OCI-LY7 (cell line): ENCODE data around the gene NDEL1. TPM values are rescaled to one million over a fixed set of nuclear protein-coding genes. Genes with fewer than 3 reads are reported as not detected.

Source experiments
- BruUV-seq: library from RNA; stranded (reverse); fragments of 400-500 nt; replicated peaks from 2 replicates; lab custom pipeline; 2021; lab: Mats Ljungman, UMichigan
- CTCF ChIA-PET: fragments of 300-600 bp; sonication (Branson Sonifier 250); formaldehyde crosslinking; loops from one replicate; lab custom pipeline; 2022; ENCODE audit warnings: antibody characterized with exemption; ENCODE audit not compliant: unreplicated experiment; lab: Charles Lee
- POLR2A ChIA-PET: fragments of 300-600 bp; sonication (Branson Sonifier 250); formaldehyde crosslinking; loops from one replicate; lab custom pipeline; 2022; ENCODE audit warnings: antibody characterized with exemption; lab: Charles Lee
- DNase-seq: peaks from one replicate; pipeline ENCODE4 v3.0.0-alpha.2; 2015; ENCODE audit warnings: low spot score
- H2AFZ ChIP-seq: fragments of 200-600 bp; sonication (generic), shearing (Covaris generic); 2 replicates; pipeline ENCODE4 v1.6.1; 2014; ENCODE audit warnings: mild to moderate bottlenecking, antibody characterized with exemption, low read length, moderate library complexity
- H3K27ac ChIP-seq: fragments of 200-600 bp; sonication (generic); 2 replicates; pipeline ENCODE4 v1.5.1; 2014; ENCODE audit warnings: mixed run types, low read depth, mild to moderate bottlenecking, moderate library complexity, low read length, inconsistent platforms; ENCODE audit not compliant: poor library complexity, severe bottlenecking
- H3K36me3 ChIP-seq: fragments of 200-600 bp; sonication (generic); 2 replicates; pipeline ENCODE4 v1.6.1; 2014; ENCODE audit warnings: mild to moderate bottlenecking, antibody characterized with exemption, low read length, moderate library complexity, mixed read lengths; ENCODE audit not compliant: insufficient read depth
- H3K4me1 ChIP-seq: fragments of 200-600 bp; sonication (generic); 2 replicates; pipeline ENCODE4 v1.5.1; 2014; ENCODE audit warnings: mild to moderate bottlenecking, low read length; ENCODE audit not compliant: insufficient read depth, poor library complexity, severe bottlenecking
- H3K4me2 ChIP-seq: fragments of 200-600 bp; sonication (generic); 2 replicates; pipeline ENCODE4 v1.6.1; 2014; ENCODE audit warnings: mild to moderate bottlenecking, low read length
- H3K4me3 ChIP-seq: fragments of 200-600 bp; sonication (generic); 2 replicates; pipeline ENCODE4 v1.5.1; 2014; ENCODE audit warnings: mild to moderate bottlenecking, low read depth, low read length; ENCODE audit not compliant: poor library complexity, severe bottlenecking
- H3K79me2 ChIP-seq: fragments of 200-600 bp; sonication (generic); 2 replicates; pipeline ENCODE4 v1.6.1; 2016; ENCODE audit warnings: low read depth, mild to moderate bottlenecking, low read length, moderate library complexity, mixed read lengths; ENCODE audit not compliant: insufficient read depth
- H3K9me2 ChIP-seq: fragments of 200-600 bp; sonication (generic); 2 replicates; pipeline ENCODE4 v1.6.1; 2016; ENCODE audit warnings: mild to moderate bottlenecking, low read length, mixed read lengths; ENCODE audit not compliant: insufficient read depth
- H3K9me3 ChIP-seq: fragments of 200-600 bp; sonication (generic); 2 replicates; pipeline ENCODE4 v1.6.1; 2014; ENCODE audit warnings: mild to moderate bottlenecking, mixed run types, low read length, mixed read lengths
- H4K20me1 ChIP-seq: fragments of 200-600 bp; sonication (generic); 2 replicates; pipeline ENCODE4 v1.6.1; 2014; ENCODE audit warnings: mild to moderate bottlenecking, antibody characterized with exemption, low read length, moderate library complexity, mixed read lengths; ENCODE audit not compliant: insufficient read depth
- CTCF ChIP-seq: fragments of 200-600 bp; sonication (generic); conservative IDR thresholded peaks from 2 replicates; pipeline ENCODE4 v1.5.1; 2014; ENCODE audit warnings: mild to moderate bottlenecking, antibody characterized with exemption, low read length, moderate library complexity, mixed read lengths
- EZH2phosphoT487 ChIP-seq: fragments of 200-600 bp; sonication (generic); IDR thresholded peaks from 2 replicates; pipeline ENCODE4 v1.6.1; 2018; ENCODE audit warnings: low read depth, borderline replicate concordance, mild to moderate bottlenecking, mixed run types, antibody characterized with exemption, low read length, moderate library complexity, mixed read lengths
- intact Hi-C: fragments of 100-400 bp; cut with micrococcal nuclease; formaldehyde crosslinking; loops from one replicate; pipeline ENCODE4 v1.10.0; 2022; ENCODE audit not compliant: unreplicated experiment
- total RNA-seq, 2 experiments: library from RNA; depleted of rRNA in 1 of 2; stranded (reverse); fragments of >200 nt in 1 of 2; shearing (Covaris generic) in 1 of 2; gene quantifications; 2 replicates each; pipeline ENCODE4 v1.2.3, GENCODE V29; 2014 to 2022

Gene NDEL1
- total RNA-seq, 2 experiments from 2014 or later, result 37.9 to 65.7 TPM

- H4K20me1 ChIP-seq, result no peaks in the 10 kb centered on the region
- intact Hi-C loops, result no loop called here
- TF ChIP-seq EZH2phosphoT487, result no peak
- TF ChIP-seq CTCF, result no peak
- no peak overlapping the region for H3K4me3 ChIP-seq
- no peaks in the 10 kb centered on the region for H3K4me1 ChIP-seq
- H3K9me2 ChIP-seq, result no peaks in the 10 kb centered on the region
- H3K4me2 ChIP-seq, result no peak overlapping the region
- no peaks in the 10 kb centered on the region for H3K79me2 ChIP-seq
- H2AFZ ChIP-seq, result no peak overlapping the region
- H3K9me3 ChIP-seq, result no peaks in the 10 kb centered on the region
- no TSS peak for BruUV-seq
- H3K36me3 ChIP-seq, result peaks cover 86% of the 10 kb centered on the region
- no peak overlapping the region for H3K27ac ChIP-seq
- DNase-seq, result no peak
- CTCF ChIA-PET, result no interaction called here
- POLR2A ChIA-PET, result no interaction called here
These were observed 39.5 kb downstream of the NDEL1 start for GRCh38 chr17:8475227-8475626.

DNA sequence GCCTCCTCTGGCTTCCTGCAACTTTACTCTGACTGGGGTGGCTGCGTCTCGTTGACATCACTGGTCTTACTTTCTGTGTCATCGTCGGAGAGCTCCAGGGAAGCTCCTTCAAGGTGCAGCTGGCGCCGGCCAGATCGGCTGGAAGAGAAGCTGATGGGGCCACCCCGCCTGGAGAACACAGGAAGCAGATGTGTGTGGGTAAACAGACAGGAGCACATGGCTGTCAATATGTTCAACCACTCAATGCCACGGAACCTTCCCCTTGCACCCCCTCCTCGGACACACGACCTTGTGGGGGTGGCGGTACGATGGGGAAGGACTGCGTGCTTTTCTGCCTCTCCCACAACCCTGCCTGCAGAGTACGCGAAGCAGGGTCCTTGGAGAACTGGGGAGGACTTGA, 40.1 kb downstream of the NDEL1 start:
- Histone ChIP-seq H3K4me3 (no peak overlapping the region), H4K20me1 (no peaks in the 10 kb centered on the region), H3K27ac (no peak overlapping the region), H3K9me2 (no peaks in the 10 kb centered on the region), H3K4me2 (no peak overlapping the region), H3K79me2 (no peaks in the 10 kb centered on the region), H3K36me3 (peaks cover 91% of the 10 kb centered on the region), H3K4me1 (no peaks in the 10 kb centered on the region), H3K9me3 (no peaks in the 10 kb centered on the region), H2AFZ (no peak overlapping the region)
- TF ChIP-seq CTCF (no peak), EZH2phosphoT487 (no peak)
- no peak for DNase-seq
- intact Hi-C loops, result no loop called here
- no TSS peak for BruUV-seq
- ChIA-PET POLR2A (interaction anchor here (0.9 kb wide), 1 partner anchor 17 kb away, joined by 3 read pairs; no protein-coding TSS in a partner anchor), CTCF (no interaction called here)

DNA sequence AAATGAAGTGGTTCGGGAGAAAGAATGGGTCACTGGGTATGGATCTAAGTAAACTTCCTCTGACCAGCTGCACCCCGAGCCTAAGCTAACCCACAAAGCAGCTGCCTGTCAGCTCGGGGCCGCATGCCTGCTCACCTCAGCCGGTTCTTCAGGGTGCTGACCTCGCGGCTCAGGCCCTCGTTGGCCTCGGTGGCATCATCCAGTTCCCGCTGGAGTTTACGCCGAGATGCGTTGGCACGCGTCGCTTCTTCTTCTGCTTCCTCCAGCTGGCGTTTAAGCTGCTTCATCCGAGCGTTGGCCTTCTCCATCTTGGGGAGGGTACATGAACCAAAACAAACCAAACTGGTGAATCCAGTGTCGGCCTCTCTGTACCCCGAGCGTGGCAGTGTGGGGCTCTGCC, 41.1 kb downstream of the NDEL1 start:
- H3K9me2 ChIP-seq, result no peaks in the 10 kb centered on the region
- H2AFZ ChIP-seq, result no peak overlapping the region
- no peak overlapping the region for H3K4me2 ChIP-seq
- no peaks in the 10 kb centered on the region for H3K9me3 ChIP-seq
- no peaks in the 10 kb centered on the region for H3K79me2 ChIP-seq
- H3K4me1 ChIP-seq, result no peaks in the 10 kb centered on the region
- ChIA-PET CTCF (no interaction called here), POLR2A (no interaction called here)
- H3K27ac ChIP-seq, result no peak overlapping the region
- H4K20me1 ChIP-seq, result no peaks in the 10 kb centered on the region
- H3K4me3 ChIP-seq, result no peak overlapping the region
- H3K36me3 ChIP-seq, result peaks cover 95% of the 10 kb centered on the region
- DNase-seq, result no peak
- intact Hi-C loops, result no loop called here
- BruUV-seq, result no TSS peak
- TF ChIP-seq CTCF (no peak), EZH2phosphoT487 (no peak)
